Thyroid gland (tissue), 4 donors: ENCODE measurements around the gene SMIM7.
"Not testable (repeated sequence)": the region's sequence is repeated elsewhere in the genome, so short reads cannot be mapped to it uniquely, and the experiment has no call there.

Experiments
- CTCF ChIP-seq, 6 experiments: fragments of 200-600 bp in 3 of 6; fragments of 450-650 bp in 3 of 6; sonication (generic) in 3 of 6; IDR thresholded peaks; one replicate each; pipeline ENCODE4 v1.5.1; 2016 to 2019; ENCODE audit warnings: antibody characterized with exemption in 6 of 6, mild to moderate bottlenecking in 2 of 6, inconsistent platforms in 1 of 6, moderate library complexity in 1 of 6
- POLR2A ChIP-seq, 2 donors: fragments of 450-650 bp; IDR thresholded peaks; one replicate each; pipeline ENCODE4 v1.6.1; 2017; ENCODE audit warnings: antibody characterized with exemption in 2 of 2, mild to moderate bottlenecking in 2 of 2, moderate library complexity in 1 of 2

- not testable (repeated sequence) for TF ChIP-seq CTCF, POLR2A (IDR thresholded peaks at IDR 0.05)
These were observed 8.8 kb upstream of the SMIM7 start for GRCh38 chr19:16668702-16669101.
